ENCODE data around the gene LTBP1.

LTBP1 gene

GRCh38 chr2:33236482-33237385, 290.0 kb downstream of the LTBP1 start:
- DNase-seq = no peak

- DNase-seq = peak; percentile 30
These were observed 291.4 kb downstream of the LTBP1 start for GRCh38 chr2:33238111-33238510.

GRCh38 chr2:33240178-33240577, 293.4 kb downstream of the LTBP1 start:
- peak; percentile 62 for DNase-seq

- DNase-seq = no peak
These were observed 294.3 kb downstream of the LTBP1 start for GRCh38 chr2:33241072-33241471.

- no peak for DNase-seq
These were observed 294.8 kb downstream of the LTBP1 start for GRCh38 chr2:33241581-33241980.

GRCh38 chr2:33242845-33243244, 296.1 kb downstream of the LTBP1 start:
- DNase-seq = peak; percentile 63

- DNase-seq = no peak
These were observed 299.7 kb downstream of the LTBP1 start for GRCh38 chr2:33246432-33246831.

GRCh38 chr2:33247365-33247764, 300.6 kb downstream of the LTBP1 start:
- DNase-seq = no peak

GRCh38 chr2:33250417-33251029, 303.8 kb downstream of the LTBP1 start:
- no peak for DNase-seq

GRCh38 chr2:33256162-33256755, 309.5 kb downstream of the LTBP1 start:
- DNase-seq = no peak

GRCh38 chr2:33258387-33258786, 311.6 kb downstream of the LTBP1 start:
- DNase-seq = no peak

GRCh38 chr2:33262097-33262496, 315.3 kb downstream of the LTBP1 start:
- DNase-seq = no peak

- DNase-seq = no peak
These were observed 318.0 kb downstream of the LTBP1 start for GRCh38 chr2:33264766-33265165.

- no peak for DNase-seq
These were observed 319.0 kb downstream of the LTBP1 start for GRCh38 chr2:33265584-33266338.

- no peak for DNase-seq
These were observed 319.7 kb downstream of the LTBP1 start for GRCh38 chr2:33266467-33266866.

GRCh38 chr2:33267043-33267442, 320.3 kb downstream of the LTBP1 start:
- DNase-seq = no peak

- DNase-seq = no peak
These were observed 321.0 kb downstream of the LTBP1 start for GRCh38 chr2:33267756-33268155.

- no peak for DNase-seq
These were observed 321.6 kb downstream of the LTBP1 start for GRCh38 chr2:33268246-33268831.

GRCh38 chr2:33272001-33272400, 325.2 kb downstream of the LTBP1 start:
- no peak for DNase-seq

GRCh38 chr2:33273479-33273878, 326.7 kb downstream of the LTBP1 start:
- no peak for DNase-seq

GRCh38 chr2:33274524-33274923, 327.8 kb downstream of the LTBP1 start:
- DNase-seq = no peak

- peak; percentile 79 for DNase-seq
These were observed 329.1 kb downstream of the LTBP1 start for GRCh38 chr2:33275689-33276444.

Data from kidney glomerular epithelial cell (primary cell).